ENCODE results near the gene DNAJB9. TPM values are rescaled to one million over a fixed set of nuclear protein-coding genes. Genes with fewer than 3 reads are reported as not detected.

Gene DNAJB9
- total and polyA plus RNA-seq, 2 of the 8 experiments (the other 6 are each of a cell fraction or from before 2014, with no cell fraction given) = 1.8 to 9.7 TPM

GRCh38 chr7:108572480-108572879 lies 2.8 kb downstream of the DNAJB9 start:
- H3K9ac ChIP-seq (replicated peaks in 1 of 4; ENCODE audit: extremely low read depth in 1 of 4, low read depth in 3 of 4, low read length in 3 of 4) = no peak overlapping the region
- H3K79me1 ChIP-seq (ENCODE audit: low read depth, low read length) = peaks cover 3% of the 10 kb centered on the region; the same call in 1 of the 2 replicates
- no peak overlapping the region for H3K27ac ChIP-seq (ENCODE audit: low read depth, low read length)
- peaks cover 4 to 56% of the 10 kb centered on the region in 2 experiments; a peak in 3 of 4 replicates for H3K79me2 ChIP-seq (ENCODE audit: control insufficient read depth in 1 of 2, insufficient read depth in 2 of 2, low read length in 2 of 2)
- no peak overlapping the region for H3K23ac ChIP-seq (ENCODE audit: insufficient read length)
- no peak overlapping the region for H2AK5ac ChIP-seq (ENCODE audit: low read depth, low read length)
- H2BK120ac ChIP-seq (replicated peaks; ENCODE audit: low read depth, low read length) = no peak overlapping the region
- H4K8ac ChIP-seq (ENCODE audit: extremely low read depth, insufficient read depth, low read length) = no peak overlapping the region
- no peaks in the 10 kb centered on the region for H3K9me3 ChIP-seq (ENCODE audit: insufficient read depth in 2 of 2, low read depth in 1 of 2, low read length in 1 of 2)
- H4K20me1 ChIP-seq (replicated peaks in 1 of 2; ENCODE audit: control insufficient read depth in 1 of 2, insufficient read depth in 2 of 2, low read length in 2 of 2) = no peaks in the 10 kb centered on the region
- TF ChIP-seq PHF8 (conservative IDR thresholded peaks at IDR 0.05; ENCODE audit: low read depth, low read length) (no peak), RNF2 (IDR thresholded peaks at IDR 0.05; ENCODE audit: borderline replicate concordance, low read depth, low read length, missing control alignments, poor library complexity, severe bottlenecking) (no peak), YY1 (IDR thresholded peaks at IDR 0.05; ENCODE audit: low read depth, low read length) (no peak), NANOG (IDR thresholded peaks at IDR 0.05; ENCODE audit: insufficient read depth, low read depth, low read length, poor library complexity, severe bottlenecking) (no peak), USF2 (IDR thresholded peaks at IDR 0.05; ENCODE audit: low read length) (no peak), CTCF (IDR thresholded peaks at IDR 0.05; ENCODE audit: control extremely low read depth in 1 of 3, insufficient read depth in 1 of 3, low read depth in 1 of 3, low read length in 3 of 3) (no peak), JUN (IDR thresholded peaks at IDR 0.05; ENCODE audit: low read depth, low read length) (no peak), KDM1A (IDR thresholded peaks at IDR 0.05; ENCODE audit: borderline replicate concordance, low read length) (no peak), KDM5A (IDR thresholded peaks at IDR 0.05; ENCODE audit: low read length) (no peak)
- H2BK5ac ChIP-seq (ENCODE audit: low read depth, low read length) = no peak overlapping the region
- FAIRE-seq (no peak), DNase-seq (ENCODE audit: low read depth in 1 of 2, low spot score in 2 of 2) (no peak)
- no peaks in the 10 kb centered on the region for H3K27me3 ChIP-seq (replicated peaks in 1 of 4; ENCODE audit: control insufficient read depth in 3 of 4, extremely low read depth in 1 of 4, insufficient read depth in 3 of 4, low read length in 3 of 4)
- H4K91ac ChIP-seq (replicated peaks; ENCODE audit: insufficient read length, low read length) = no peak overlapping the region
- H3K14ac ChIP-seq (ENCODE audit: insufficient read length) = no peak overlapping the region
- no peak overlapping the region for H2BK12ac ChIP-seq (ENCODE audit: low read depth, low read length)
- CTCF ChIA-PET (ENCODE audit: partially characterized antibody) = no interaction called here
- H2AFZ ChIP-seq (ENCODE audit: low read length) = no peak overlapping the region
- peaks cover 0 to 4% (median 1%) of the 10 kb centered on the region in 4 experiments; a peak in 1 of 7 replicates for H3K4me1 ChIP-seq (replicated peaks in 1 of 4; ENCODE audit: control insufficient read depth in 3 of 4, insufficient read depth in 4 of 4, low read length in 3 of 4)
- no peak overlapping the region for H3K4me2 ChIP-seq (ENCODE audit: insufficient read depth in 1 of 2, low read depth in 2 of 2, low read length in 2 of 2)
- no peak overlapping the region for H4K5ac ChIP-seq (ENCODE audit: insufficient read length, low read depth, low read length)
- 82% methylated on average over 2 of the region's 2 CpGs; no CpG with 5 or more reads in 1 of the 2 experiments for whole genome bisulfite sequencing, 2 experiments (ENCODE audit: extremely low coverage in 1 of 2, insufficient coverage in 1 of 2, insufficient read length in 1 of 2, insufficient replicate concordance in 2 of 2, low coverage in 1 of 2, low lambda C conversion rate in 2 of 2, missing lambda C conversion rate in 1 of 2)
- no peak overlapping the region for H3K4ac ChIP-seq (replicated peaks; ENCODE audit: insufficient read length, low read depth, low read length)
- peaks cover 0 to 22% (median 7%) of the 10 kb centered on the region in 4 experiments; a peak in 3 of 8 replicates for H3K36me3 ChIP-seq (ENCODE audit: control insufficient read depth in 2 of 4, insufficient read depth in 4 of 4, low read length in 3 of 4)
- no peak overlapping the region for H3K18ac ChIP-seq (ENCODE audit: extremely low read depth, low read length)
- no peak overlapping the region for H2BK15ac ChIP-seq (ENCODE audit: low read length)
- no peak overlapping the region for H3K4me3 ChIP-seq (ENCODE audit: extremely low read depth in 1 of 4, insufficient read depth in 2 of 4, low read depth in 3 of 4, low read length in 4 of 4)
- no peak overlapping the region for H3K56ac ChIP-seq (replicated peaks; ENCODE audit: insufficient read length, low read depth, low read length)
- H3K23me2 ChIP-seq (ENCODE audit: low read depth, low read length) = peaks cover 4% of the 10 kb centered on the region; the same call in 1 of the 2 replicates
- POLR2A ChIA-PET (ENCODE audit: partially characterized antibody) = no interaction called here
- H2BK20ac ChIP-seq (ENCODE audit: low read length) = no peak overlapping the region
